IMR-90 (cell line): ENCODE data around the gene TRAFD1. TPM values are rescaled to one million over a fixed set of nuclear protein-coding genes. Genes with fewer than 3 reads are reported as not detected.

Experiments used
- ATAC-seq: fragments of 200-7000 bp; cut with Tn5 transposase; 2 replicates; pipeline ENCODE4 v1.9.1; 2020; ENCODE audit warnings: low read depth, mild to moderate bottlenecking, moderate library complexity
- BruUV-seq: library from RNA; stranded (reverse); fragments of 400-500 nt; replicated peaks from 2 replicates; lab custom pipeline; 2021; lab: Mats Ljungman, UMichigan
- CTCF ChIA-PET: fragments of 300-600 bp; formaldehyde crosslinking; extraction: SDS; loops from one replicate; lab custom pipeline; 2021; ENCODE audit warnings: antibody characterized with exemption; lab: Yijun Ruan, JAX
- POLR2A ChIA-PET: fragments of 300-600 bp; sonication (Branson Sonifier 250); formaldehyde crosslinking; loops from one replicate; lab custom pipeline; 2022; ENCODE audit warnings: antibody characterized with exemption; ENCODE audit not compliant: unreplicated experiment; lab: Charles Lee
- DNase-seq: peaks from one replicate; pipeline ENCODE4 v3.0.0; 2013
- H2AFZ ChIP-seq: replicated peaks from 2 replicates; pipeline ENCODE3; 2013; ENCODE audit warnings: low read length, mild to moderate bottlenecking; ENCODE audit not compliant: poor library complexity
- H2AK5ac ChIP-seq: 2 replicates; pipeline ENCODE4 v1.6.1; 2013; ENCODE audit warnings: low read depth, low read length, inconsistent platforms
- H2AK9ac ChIP-seq: replicated peaks from 2 replicates; pipeline ENCODE3; 2013; ENCODE audit warnings: mild to moderate bottlenecking, low read depth, low read length, moderate library complexity; ENCODE audit not compliant: poor library complexity
- H2BK120ac ChIP-seq: 2 replicates; pipeline ENCODE4 v1.6.1; 2013; ENCODE audit warnings: low read depth, low read length, inconsistent platforms
- H2BK15ac ChIP-seq: 3 replicates; pipeline ENCODE4 v1.6.1; 2013; ENCODE audit warnings: low read depth, low read length, inconsistent platforms
- H2BK20ac ChIP-seq: 2 replicates; pipeline ENCODE4 v1.6.1; 2013; ENCODE audit warnings: low read depth, mild to moderate bottlenecking, inconsistent platforms, low read length, moderate library complexity
- H2BK5ac ChIP-seq: 2 replicates; pipeline ENCODE4 v1.6.1; 2013; ENCODE audit warnings: mild to moderate bottlenecking, low read depth, low read length, inconsistent platforms; ENCODE audit not compliant: poor library complexity, severe bottlenecking
- H3K14ac ChIP-seq: replicated peaks from 2 replicates; pipeline ENCODE4 v1.6.1; 2013; ENCODE audit warnings: low read depth, low read length, inconsistent platforms
- H3K18ac ChIP-seq: 2 replicates; pipeline ENCODE4 v1.6.1; 2013; ENCODE audit warnings: low read depth, low read length, control low read depth
- H3K23ac ChIP-seq: 2 replicates; pipeline ENCODE4 v1.6.1; 2013; ENCODE audit warnings: low read depth, low read length, inconsistent platforms
- H3K27ac ChIP-seq: 2 replicates; pipeline ENCODE4 v1.5.1; 2013; ENCODE audit warnings: mild to moderate bottlenecking, control low read depth, low read length; ENCODE audit not compliant: insufficient read depth
- H3K27me3 ChIP-seq: 2 replicates; pipeline ENCODE4 v1.6.1; 2013; ENCODE audit warnings: low read length; ENCODE audit not compliant: control insufficient read depth, insufficient read depth
- H3K36me3 ChIP-seq: 2 replicates; pipeline ENCODE4 v1.6.1; 2013; ENCODE audit warnings: low read length, mixed read lengths; ENCODE audit not compliant: control insufficient read depth, insufficient read depth
- H3K4ac ChIP-seq: 2 replicates; pipeline ENCODE4 v1.6.1; 2013; ENCODE audit warnings: low read depth, low read length, inconsistent platforms
- H3K4me1 ChIP-seq: 2 replicates; pipeline ENCODE4 v1.6.1; 2013; ENCODE audit warnings: low read length, mixed read lengths; ENCODE audit not compliant: control insufficient read depth, insufficient read depth
- H3K4me2 ChIP-seq: 2 replicates; pipeline ENCODE4 v1.6.1; 2013; ENCODE audit warnings: low read depth, mild to moderate bottlenecking, control low read depth, low read length, moderate library complexity
- H3K4me3 ChIP-seq: 2 replicates; pipeline ENCODE4 v1.5.1; 2013; ENCODE audit warnings: low read depth, mild to moderate bottlenecking, control low read depth, low read length, moderate library complexity; ENCODE audit not compliant: insufficient read depth
- H3K56ac ChIP-seq: 2 replicates; pipeline ENCODE4 v1.6.1; 2013; ENCODE audit warnings: low read length, inconsistent platforms; ENCODE audit not compliant: insufficient read depth; ENCODE audit errors: extremely low read depth
- H3K79me1 ChIP-seq, 2 experiments: 2 replicates each; pipeline ENCODE4 v1.6.1; 2013; ENCODE audit warnings: low read length in 2 of 2, inconsistent platforms in 1 of 2, low read depth in 1 of 2
- H3K9ac ChIP-seq: 2 replicates; pipeline ENCODE4 v1.6.1; 2013; ENCODE audit warnings: low read depth, low read length, control low read depth
- H3K9me1 ChIP-seq: 2 replicates; pipeline ENCODE4 v1.6.1; 2013; ENCODE audit warnings: low read length, inconsistent platforms; ENCODE audit not compliant: insufficient read depth
- H3K9me3 ChIP-seq: 2 replicates; pipeline ENCODE4 v1.6.1; 2013; ENCODE audit warnings: low read length; ENCODE audit not compliant: control insufficient read depth, insufficient read depth
- H4K20me1 ChIP-seq: 2 replicates; pipeline ENCODE4 v1.6.1; 2013; ENCODE audit warnings: low read length, inconsistent platforms; ENCODE audit not compliant: insufficient read depth
- H4K5ac ChIP-seq: 2 replicates; pipeline ENCODE4 v1.6.1; 2013; ENCODE audit warnings: mild to moderate bottlenecking, low read depth, low read length, control low read depth
- H4K8ac ChIP-seq, 2 experiments: 2 replicates each; pipeline ENCODE4 v1.6.1; 2013; ENCODE audit warnings: low read depth in 2 of 2, low read length in 2 of 2, control low read depth in 1 of 2, inconsistent platforms in 1 of 2
- H4K91ac ChIP-seq: 2 replicates; pipeline ENCODE4 v1.6.1; 2013; ENCODE audit warnings: low read depth, low read length, inconsistent platforms; ENCODE audit not compliant: insufficient read depth
- BHLHE40 ChIP-seq: fragments of 150-350 bp; IDR thresholded peaks from 2 replicates; pipeline ENCODE4 v1.6.1; 2016; ENCODE audit warnings: mild to moderate bottlenecking, low read depth, low read length
- CTCF ChIP-seq: conservative IDR thresholded peaks from 2 replicates; pipeline ENCODE4 v1.5.1; 2012; ENCODE audit warnings: mild to moderate bottlenecking, low read depth, low read length, improper control_type of control experiment
- ELK1 ChIP-seq: fragments of 150-350 bp; IDR thresholded peaks from 2 replicates; pipeline ENCODE4 v1.6.1; 2016; ENCODE audit warnings: low read depth, mild to moderate bottlenecking, low read length, moderate library complexity, borderline replicate concordance
- MAZ ChIP-seq: IDR thresholded peaks from 2 replicates; pipeline ENCODE4 v1.6.1; 2012; ENCODE audit warnings: low read depth, mild to moderate bottlenecking, low read length, improper control_type of control experiment, moderate library complexity, borderline replicate concordance
- NFE2L2 ChIP-seq: fragments of 150-350 bp; IDR thresholded peaks from 2 replicates; pipeline ENCODE4 v1.6.1; 2016; ENCODE audit warnings: low read depth, mild to moderate bottlenecking, low read length
- RAD21 ChIP-seq: IDR thresholded peaks from 2 replicates; pipeline ENCODE4 v1.6.1; 2012; ENCODE audit warnings: low read length, improper control_type of control experiment
- RCOR1 ChIP-seq: IDR thresholded peaks from 2 replicates; pipeline ENCODE4 v1.6.1; 2012; ENCODE audit warnings: mild to moderate bottlenecking, low read length, improper control_type of control experiment; ENCODE audit not compliant: insufficient replicate concordance
- RFX5 ChIP-seq: IDR thresholded peaks from 2 replicates; pipeline ENCODE4 v1.8.0; 2012; ENCODE audit warnings: low read depth, mild to moderate bottlenecking, low read length, moderate library complexity
- USF2 ChIP-seq: fragments of 150-350 bp; IDR thresholded peaks from 2 replicates; pipeline ENCODE4 v1.6.1; 2017; ENCODE audit warnings: mild to moderate bottlenecking, antibody characterized with exemption, low read length, low read depth
- WGBS, 2 experiments: methylation state at CpG; one replicate each; pipeline versions ENCODE4 v1.1.5 to v1.1.7; 2013; ENCODE audit warnings: missing lambda C conversion rate in 2 of 2; ENCODE audit not compliant: insufficient read length in 1 of 2; ENCODE audit errors: extremely low coverage in 2 of 2; 5-methylcytosine and 5-hydroxymethylcytosine counted together
- dilution Hi-C: fragments of 300-500 bp; cut with HindIII; formaldehyde crosslinking; loops from one replicate; pipeline ENCODE4 v1.14.3; 2018; ENCODE audit warnings: low sequenced_read_pairs; ENCODE audit not compliant: unreplicated experiment
- in situ Hi-C: fragments of 300-500 bp; cut with MboI; formaldehyde crosslinking; loops from 3 replicates; pipeline ENCODE4 v1.14.3; 2019; ENCODE audit warnings: low sequenced_read_pairs, inconsistent platforms, mixed read lengths
- intact Hi-C: fragments of 100-400 bp; cut with micrococcal nuclease; formaldehyde crosslinking; loops from 2 replicates; pipeline ENCODE4 v1.10.0; 2022
- polyA plus RNA-seq, 3 experiments: library from polyadenylated mRNA; depleted of rRNA; stranded (reverse); fragments of >200 nt; gene quantifications; 2 replicates each; pipeline ENCODE4 v1.2.3, GENCODE V29; 2012; ENCODE audit warnings: low replicate concordance in 1 of 3
- total RNA-seq: library from RNA; depleted of rRNA; stranded (reverse); fragments of >200 nt; gene quantifications from 2 replicates; pipeline ENCODE4 v1.2.3, GENCODE V29; 2012

Gene TRAFD1
- total and polyA plus RNA-seq, 2 of the 4 experiments (the other 2 are of a cell fraction): 41.3 to 70.4 TPM

- Histone ChIP-seq H2BK120ac (no peak overlapping the region), H2AK9ac (peak overlapping the region; percentile 23), H3K4me3 (no peak overlapping the region), H3K23ac (no peak overlapping the region), H3K4me1 (peaks cover 2% of the 10 kb centered on the region; the same call in 1 of the 2 replicates), H3K9ac (no peak overlapping the region), H4K5ac (no peak overlapping the region), H3K27ac (no peak overlapping the region), H3K9me1 (peaks cover 12% of the 10 kb centered on the region), H3K36me3 (peaks cover 69% of the 10 kb centered on the region), H2AFZ (peak overlapping the region; percentile 16), H3K14ac (peak overlapping the region; percentile 16; the same call in 1 of the 2 replicates), H3K4me2 (no peak overlapping the region), H3K27me3 (no peaks in the 10 kb centered on the region), H4K8ac (peak overlapping the region in 1 of 2 experiments; percentile 58; a peak in 1 of 4 replicates), H3K79me1 (peaks cover 14 to 24% of the 10 kb centered on the region in 2 experiments), H3K4ac (peak overlapping the region; percentile 34), H2BK20ac (no peak overlapping the region), H3K9me3 (no peaks in the 10 kb centered on the region), H4K91ac (peak overlapping the region; percentile 49), H3K56ac (no peak overlapping the region), H4K20me1 (peaks cover 3% of the 10 kb centered on the region; the same call in 1 of the 2 replicates), H3K18ac (no peak overlapping the region), H2BK5ac (no peak overlapping the region), H2BK15ac (no peak overlapping the region), H2AK5ac (peak overlapping the region; percentile 1; the same call in 1 of the 2 replicates)
- CTCF ChIA-PET: no interaction called here
- DNase-seq: peak; percentile 79
- WGBS, 2 experiments: 40% methylated on average over 2 of the region's 3 CpGs; no CpG with 5 or more reads in 1 of the 2 experiments
- TF ChIP-seq RCOR1 (no peak), BHLHE40 (no peak), RAD21 (no peak), RFX5 (no peak), CTCF (no peak), MAZ (no peak), USF2 (no peak), ELK1 (no peak), NFE2L2 (no peak)
- no TSS peak for BruUV-seq
- in situ Hi-C loops (no loop called here), dilution Hi-C loops (no loop called here), intact Hi-C loops (no loop called here)
- peak; percentile 78 for ATAC-seq
- POLR2A ChIA-PET: no interaction called here
Observed at GRCh38 chr12:112148031-112148513, 22.7 kb downstream of the TRAFD1 start.
